T-helper 1 cell (primary cell): ENCODE results near the gene CDC14A.

ENCODE experiments used
- DNase-seq, 5 donors: peaks; one replicate each; pipeline ENCODE4 v3.0.0-alpha.2; 2012 to 2020

The CDC14A gene

DNA sequence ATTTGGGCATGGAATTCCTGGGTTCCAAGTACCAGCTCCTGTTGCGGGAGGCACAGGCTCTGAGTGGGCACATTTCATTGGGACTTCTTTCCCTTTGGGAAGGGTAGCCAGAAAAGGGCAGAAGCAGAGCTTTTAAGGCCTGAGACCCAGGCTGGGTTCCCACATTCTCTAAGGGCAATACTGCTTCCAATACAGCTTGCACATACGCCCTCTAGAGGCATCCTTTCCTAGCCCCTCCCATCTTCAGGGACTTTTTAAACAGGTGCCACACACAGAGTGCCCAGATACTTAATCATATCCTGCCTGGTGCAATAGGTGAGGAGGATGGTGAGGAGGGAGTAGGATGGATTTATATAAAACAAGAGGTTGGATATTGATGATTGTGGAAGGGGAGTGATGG is 191.3 kb downstream of the CDC14A start:
- DNase-seq: peak in 2 of 5 donors; percentile 18 to 57

DNA sequence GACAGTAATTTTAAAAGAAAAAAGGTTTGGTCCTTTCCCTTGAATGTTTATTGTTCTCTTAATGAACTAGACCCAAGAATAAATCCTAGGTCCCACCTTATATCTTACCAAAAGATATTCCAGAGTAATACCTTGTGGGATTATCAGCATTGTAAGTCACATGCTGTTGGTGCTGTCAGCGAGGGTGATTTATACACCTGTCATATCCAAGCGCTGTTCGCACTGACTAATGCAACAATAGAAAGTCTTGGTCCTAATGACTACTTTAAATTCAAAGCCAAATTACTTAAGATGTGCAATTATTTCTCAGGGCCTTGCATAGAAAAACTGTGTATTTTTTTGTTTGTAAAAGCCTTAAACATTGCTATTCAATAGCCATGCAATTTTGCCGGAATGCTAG is 192.5 kb downstream of the CDC14A start:
- DNase-seq: no peak

DNA sequence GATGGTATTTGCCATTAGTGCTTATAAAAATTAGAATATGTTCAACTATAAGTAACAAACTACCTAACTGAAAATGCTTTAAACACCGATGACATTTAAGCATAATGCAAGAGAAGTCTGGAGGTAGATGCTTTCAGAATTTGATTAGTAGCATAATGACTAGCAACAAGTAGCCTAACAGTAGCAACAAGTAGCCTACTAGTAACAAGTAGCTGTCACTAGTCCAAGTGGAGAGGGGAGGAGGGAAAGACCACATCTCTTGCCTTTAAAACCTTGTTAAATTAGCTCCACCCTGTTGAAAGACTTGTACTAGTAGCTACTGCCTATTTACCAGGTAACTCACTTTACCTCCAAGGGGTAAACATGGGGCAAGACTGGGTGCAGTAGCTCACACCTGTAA is 193.5 kb downstream of the CDC14A start:
- no peak for DNase-seq

DNA sequence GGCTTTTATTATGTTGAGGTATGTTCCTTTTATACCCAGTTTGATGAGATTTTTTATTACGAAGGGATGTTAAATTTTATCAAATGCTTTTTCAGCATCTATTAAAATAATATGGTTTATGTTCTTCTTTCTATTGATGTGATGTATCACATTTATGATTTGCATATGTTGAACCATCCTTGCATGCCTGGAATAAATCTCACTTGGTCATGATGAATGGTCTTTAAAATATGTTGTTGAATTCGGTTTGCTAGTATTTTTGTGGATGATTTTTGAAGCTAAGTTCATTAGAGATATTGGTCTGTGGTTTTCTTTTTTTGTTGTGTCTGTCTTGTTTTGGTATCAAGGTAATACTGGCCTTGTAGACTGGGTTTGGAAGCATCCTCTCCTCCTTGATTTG is 199.7 kb downstream of the CDC14A start:
- no peak for DNase-seq

DNA sequence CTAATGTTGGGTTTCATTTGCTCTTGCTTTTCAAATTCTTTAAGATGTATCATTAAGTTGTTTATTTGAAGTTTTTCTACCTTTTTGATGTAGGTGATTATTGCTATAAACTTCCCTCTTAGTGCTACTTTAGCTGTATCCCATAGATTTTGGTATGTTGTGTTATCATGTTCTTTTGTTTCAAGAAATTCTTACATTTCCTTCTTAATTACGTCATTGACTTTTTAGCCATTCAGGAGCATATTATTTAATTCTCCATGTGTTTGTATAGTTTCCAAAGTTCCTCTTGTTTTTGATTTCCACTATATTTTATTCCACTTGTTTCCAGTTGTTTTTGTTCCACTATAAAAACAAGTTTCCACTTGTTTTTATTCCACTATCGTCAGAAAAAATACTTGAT is 200.6 kb downstream of the CDC14A start:
- DNase-seq: no peak

DNA sequence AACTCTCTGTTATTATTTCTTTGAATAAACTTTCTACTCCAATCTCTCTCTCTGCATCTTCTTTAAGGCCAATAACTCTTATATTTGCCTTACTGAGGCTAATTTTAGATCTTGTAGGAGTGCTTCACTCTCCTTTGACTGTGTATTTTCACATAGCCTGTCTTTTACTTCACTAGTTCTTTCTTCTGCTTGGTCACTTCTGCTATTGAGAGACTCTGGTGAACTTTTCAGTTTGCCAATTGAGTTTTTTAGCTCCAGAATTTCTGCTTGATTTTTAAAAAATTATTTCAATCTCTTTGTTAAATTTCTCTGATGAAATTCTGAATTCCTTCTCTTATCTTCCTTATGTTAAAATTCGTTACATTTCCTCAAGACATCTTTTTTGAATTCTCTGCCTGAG is 203.9 kb downstream of the CDC14A start:
- DNase-seq: no peak

DNA sequence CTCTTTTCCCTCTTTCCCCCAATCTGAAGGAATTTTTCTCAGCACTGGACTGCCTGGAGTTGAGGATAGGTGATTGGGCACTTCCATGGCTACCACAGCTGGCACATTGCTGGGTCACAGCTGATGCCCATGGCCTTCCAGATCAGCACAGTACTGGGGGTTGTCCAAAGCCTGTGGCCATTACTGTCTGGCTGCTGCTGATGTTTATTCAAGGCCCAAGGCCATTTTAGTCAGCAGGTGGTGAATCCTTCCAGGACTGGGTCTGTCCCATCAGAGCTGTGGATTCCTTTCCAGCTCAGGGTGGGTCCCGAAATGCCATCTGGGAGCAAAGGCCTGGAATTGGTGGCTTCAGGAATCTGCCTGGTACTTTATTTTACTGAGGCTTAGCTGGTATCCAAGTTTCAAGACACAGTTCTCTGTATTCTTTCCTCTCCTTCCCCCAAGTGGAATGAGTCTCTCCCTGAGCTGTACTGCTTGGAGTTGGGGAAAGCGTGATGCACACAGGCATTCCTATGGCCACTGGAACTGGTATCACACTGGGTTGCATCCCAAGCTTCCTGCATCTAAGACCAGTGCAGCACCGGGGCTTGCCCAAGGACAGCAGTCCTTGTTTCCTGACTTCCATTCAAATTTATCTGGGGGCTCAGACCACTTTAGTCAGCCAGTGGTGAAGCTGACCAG is 204.8 kb downstream of the CDC14A start:
- no peak for DNase-seq

DNA sequence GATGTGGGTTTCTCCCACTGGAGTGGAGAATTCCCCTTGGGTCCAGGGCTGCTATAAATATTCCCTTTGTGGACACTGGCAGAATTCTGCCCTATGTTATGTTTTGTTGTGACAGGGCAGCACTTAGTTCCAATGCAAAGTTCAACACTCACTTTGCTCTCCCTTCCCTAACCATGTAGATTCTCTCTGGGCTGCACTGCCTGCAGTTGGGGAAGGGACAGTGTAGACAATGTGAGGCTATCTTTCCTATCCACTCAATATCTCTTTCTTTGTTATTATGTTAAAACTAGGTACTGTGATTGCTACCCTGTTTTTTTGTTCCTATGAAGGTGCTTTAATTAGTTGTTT is 205.3 kb downstream of the CDC14A start:
- no peak for DNase-seq

DNA sequence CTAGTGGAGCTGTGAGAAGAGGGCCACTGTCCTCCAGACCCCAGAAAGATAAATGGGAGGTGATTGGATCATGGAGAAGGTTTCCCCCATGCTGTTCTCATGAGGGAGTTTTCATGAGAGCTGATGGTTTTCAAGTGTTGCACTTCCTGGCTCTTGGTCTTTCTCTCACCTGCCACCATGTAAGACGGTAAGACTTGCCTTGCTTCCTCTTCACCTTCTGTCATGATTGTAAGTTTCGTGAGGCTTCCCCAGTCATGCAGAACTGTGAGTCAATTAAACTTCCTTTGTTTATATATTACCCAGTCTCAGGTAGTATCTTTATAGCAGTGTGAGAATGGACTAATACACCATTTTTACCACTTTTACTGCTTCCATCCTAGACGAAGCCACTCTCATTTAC is 213.2 kb downstream of the CDC14A start:
- DNase-seq: no peak

DNA sequence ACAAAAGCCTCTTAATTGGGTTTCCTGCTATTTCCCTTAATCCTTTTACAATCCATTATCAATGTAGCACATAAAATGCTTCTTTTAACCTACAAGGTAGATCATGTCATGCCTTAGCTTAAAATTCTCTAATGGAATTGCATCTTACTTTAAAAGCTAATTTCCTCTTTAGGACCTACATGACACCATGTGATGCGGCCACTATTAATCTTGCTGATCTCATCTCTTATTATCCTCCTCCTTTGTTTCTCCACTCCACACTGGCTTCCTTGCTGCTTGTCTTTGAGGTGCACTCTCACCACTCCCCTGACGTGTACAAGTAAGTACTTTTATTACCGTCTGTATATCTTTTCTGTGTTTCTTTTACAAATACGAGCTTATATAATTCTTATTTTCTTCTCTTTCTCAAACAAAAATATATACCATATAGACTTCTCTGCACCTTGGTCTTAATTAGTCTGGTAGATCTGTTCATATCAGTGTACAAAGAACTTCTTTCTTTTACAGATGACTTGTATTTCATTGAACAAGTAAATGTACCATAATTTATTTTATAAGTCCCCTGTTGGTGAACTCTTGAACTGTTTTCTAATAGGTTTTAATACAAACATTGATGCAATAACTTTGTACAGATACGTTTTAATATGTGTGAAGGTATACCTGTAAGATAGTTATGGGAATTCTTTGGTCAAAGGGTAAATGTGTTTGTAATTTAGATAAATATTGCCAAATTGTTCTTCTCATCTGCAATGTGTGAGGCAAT is 213.8 kb downstream of the CDC14A start:
- DNase-seq: no peak

DNA sequence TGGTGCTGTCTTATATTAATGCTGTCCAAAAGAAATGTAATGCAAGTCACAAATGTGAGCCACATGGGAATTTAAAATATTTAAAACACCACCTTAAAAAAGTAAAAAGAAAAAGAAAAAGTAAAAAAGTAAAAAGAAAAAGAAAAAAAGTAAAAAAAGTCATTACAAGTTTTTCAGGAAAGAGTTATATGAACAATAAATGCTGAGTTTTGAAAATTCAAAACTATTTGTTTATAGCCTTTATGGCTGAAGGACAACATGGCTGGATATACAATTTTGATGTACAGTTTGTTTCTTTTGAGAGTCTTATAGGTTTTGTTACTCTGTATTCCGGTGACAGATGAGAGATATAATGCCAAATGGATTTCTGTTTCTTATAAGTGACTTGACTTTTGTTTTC is 214.8 kb downstream of the CDC14A start:
- no peak for DNase-seq
